Colonic mucosa (tissue), 4 donors: ENCODE results near the gene ANO2. TPM values are rescaled to one million over a fixed set of nuclear protein-coding genes. Genes with fewer than 3 reads are reported as not detected.

Experiments used
- DNase-seq: peaks from one replicate; pipeline ENCODE4 v3.0.0-alpha.2; 2020
- H3K27ac ChIP-seq: fragments of 200-600 bp; one replicate; pipeline ENCODE4 v1.8.0; 2021
- H3K27me3 ChIP-seq: fragments of 200-600 bp; one replicate; pipeline ENCODE4 v1.8.0; 2021
- H3K36me3 ChIP-seq: fragments of 200-600 bp; one replicate; pipeline ENCODE4 v1.8.0; 2021
- H3K4me1 ChIP-seq: fragments of 200-600 bp; one replicate; pipeline ENCODE4 v1.8.0; 2021; ENCODE audit warnings: mild to moderate bottlenecking
- H3K4me3 ChIP-seq: fragments of 200-600 bp; one replicate; pipeline ENCODE4 v1.8.0; 2021
- H3K9ac ChIP-seq, 2 donors: one replicate each; pipeline ENCODE4 v1.7.0; 2013; ENCODE audit warnings: control low read depth in 2 of 2, low read depth in 2 of 2, low read length in 2 of 2
- H3K9me3 ChIP-seq: fragments of 200-600 bp; one replicate; pipeline ENCODE4 v1.8.0; 2021
- intact Hi-C: fragments of 100-400 bp; cut with DNase I; formaldehyde crosslinking; loops from one replicate; pipeline ENCODE4 v1.14.1; 2022
- total RNA-seq, 2 donors: library from RNA; stranded (reverse); fragmentation: NEBNext Ultra II Directional in 1 of 2; extraction: Animal tissue kit (Norgen Biotek cat#: 25700) in 1 of 2; gene quantifications; one replicate each; pipeline ENCODE4 v1.2.1, GENCODE V29; 2021
- TF ChIP-seq, protein P1 (sequence below): fragments of 200-600 bp; IDR thresholded peaks from one replicate; pipeline ENCODE4 v1.8.0; 2022; ENCODE audit warnings: antibody characterized with exemption, mild to moderate bottlenecking
- donor health status: healthy.
- donor health status: DM: no; HTN: no; CAD: no.
- donor health status: DM: no; HTN: no; CAD: no.

ANO2 gene
- total RNA-seq, 2 donors from 2014 or later, result 1.1 to 2.2 TPM

DNA sequence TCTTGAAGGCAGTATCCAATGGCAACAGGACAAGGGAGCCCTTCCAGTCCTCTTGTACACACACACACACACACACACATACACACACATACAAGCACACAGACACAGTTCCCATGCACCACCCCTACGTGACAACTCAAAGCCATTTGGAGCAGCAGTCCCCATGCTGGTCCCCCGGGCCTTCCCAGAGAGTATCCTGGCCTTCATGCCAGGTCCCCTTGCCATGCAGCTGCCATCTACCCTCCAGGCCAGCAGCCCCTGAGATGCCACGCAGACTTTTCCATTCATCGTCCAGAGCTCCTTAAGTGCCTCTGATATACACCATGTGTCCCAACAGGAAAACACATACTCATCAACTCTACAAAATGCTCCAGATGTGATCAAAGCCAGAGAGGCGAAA, 159.5 kb downstream of the ANO2 start:
- no peak for DNase-seq
- Histone ChIP-seq H3K27ac (no peak overlapping the region), H3K4me1 (no peaks in the 10 kb centered on the region), H3K4me3 (no peak overlapping the region), H3K9ac (no peak overlapping the region), H3K27me3 (no peaks in the 10 kb centered on the region), H3K36me3 (no peaks in the 10 kb centered on the region), H3K9me3 (no peaks in the 10 kb centered on the region)
- TF ChIP-seq, protein P1, sequence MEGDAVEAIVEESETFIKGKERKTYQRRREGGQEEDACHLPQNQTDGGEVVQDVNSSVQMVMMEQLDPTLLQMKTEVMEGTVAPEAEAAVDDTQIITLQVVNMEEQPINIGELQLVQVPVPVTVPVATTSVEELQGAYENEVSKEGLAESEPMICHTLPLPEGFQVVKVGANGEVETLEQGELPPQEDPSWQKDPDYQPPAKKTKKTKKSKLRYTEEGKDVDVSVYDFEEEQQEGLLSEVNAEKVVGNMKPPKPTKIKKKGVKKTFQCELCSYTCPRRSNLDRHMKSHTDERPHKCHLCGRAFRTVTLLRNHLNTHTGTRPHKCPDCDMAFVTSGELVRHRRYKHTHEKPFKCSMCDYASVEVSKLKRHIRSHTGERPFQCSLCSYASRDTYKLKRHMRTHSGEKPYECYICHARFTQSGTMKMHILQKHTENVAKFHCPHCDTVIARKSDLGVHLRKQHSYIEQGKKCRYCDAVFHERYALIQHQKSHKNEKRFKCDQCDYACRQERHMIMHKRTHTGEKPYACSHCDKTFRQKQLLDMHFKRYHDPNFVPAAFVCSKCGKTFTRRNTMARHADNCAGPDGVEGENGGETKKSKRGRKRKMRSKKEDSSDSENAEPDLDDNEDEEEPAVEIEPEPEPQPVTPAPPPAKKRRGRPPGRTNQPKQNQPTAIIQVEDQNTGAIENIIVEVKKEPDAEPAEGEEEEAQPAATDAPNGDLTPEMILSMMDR, result no peak
- intact Hi-C loops, result no loop called here

DNA sequence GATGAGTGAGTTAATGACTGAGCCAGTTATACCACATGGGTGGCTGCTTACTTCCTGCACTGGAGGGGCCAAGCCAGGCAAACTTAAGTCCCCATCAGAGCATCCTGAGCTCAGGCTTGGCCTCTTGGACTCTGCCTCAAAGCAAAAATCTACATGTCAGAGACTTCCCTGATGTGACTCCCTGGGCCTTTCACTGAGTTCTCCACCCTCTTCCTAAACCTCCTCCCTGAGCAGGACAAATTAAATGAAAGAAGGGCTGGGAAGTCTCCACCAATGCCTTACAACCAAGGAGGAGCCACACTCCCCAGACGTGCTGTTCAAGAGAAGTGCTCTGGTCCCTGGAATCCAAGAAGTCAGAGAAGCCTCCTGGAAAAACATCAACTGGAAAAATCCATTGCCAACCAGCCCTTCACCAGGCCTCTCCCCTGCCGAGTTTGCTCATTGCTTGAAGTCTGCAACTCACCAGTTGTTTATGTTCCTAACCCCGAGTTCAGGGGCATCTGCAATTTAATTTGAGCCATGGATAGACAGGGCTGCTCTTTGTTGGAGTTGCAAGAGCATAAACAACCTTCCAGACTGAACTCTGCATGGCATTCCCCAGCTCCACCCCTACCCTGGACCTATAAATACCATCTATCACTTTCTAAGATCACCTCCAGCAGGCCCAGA, 160.5 kb downstream of the ANO2 start:
- no peak for DNase-seq
- Histone ChIP-seq H3K36me3 (no peaks in the 10 kb centered on the region), H3K27me3 (no peaks in the 10 kb centered on the region), H3K9ac (no peak overlapping the region), H3K4me1 (no peaks in the 10 kb centered on the region), H3K27ac (no peak overlapping the region), H3K4me3 (no peak overlapping the region), H3K9me3 (no peaks in the 10 kb centered on the region)
- TF ChIP-seq, protein P1, result no peak
- intact Hi-C loops, result no loop called here

DNA sequence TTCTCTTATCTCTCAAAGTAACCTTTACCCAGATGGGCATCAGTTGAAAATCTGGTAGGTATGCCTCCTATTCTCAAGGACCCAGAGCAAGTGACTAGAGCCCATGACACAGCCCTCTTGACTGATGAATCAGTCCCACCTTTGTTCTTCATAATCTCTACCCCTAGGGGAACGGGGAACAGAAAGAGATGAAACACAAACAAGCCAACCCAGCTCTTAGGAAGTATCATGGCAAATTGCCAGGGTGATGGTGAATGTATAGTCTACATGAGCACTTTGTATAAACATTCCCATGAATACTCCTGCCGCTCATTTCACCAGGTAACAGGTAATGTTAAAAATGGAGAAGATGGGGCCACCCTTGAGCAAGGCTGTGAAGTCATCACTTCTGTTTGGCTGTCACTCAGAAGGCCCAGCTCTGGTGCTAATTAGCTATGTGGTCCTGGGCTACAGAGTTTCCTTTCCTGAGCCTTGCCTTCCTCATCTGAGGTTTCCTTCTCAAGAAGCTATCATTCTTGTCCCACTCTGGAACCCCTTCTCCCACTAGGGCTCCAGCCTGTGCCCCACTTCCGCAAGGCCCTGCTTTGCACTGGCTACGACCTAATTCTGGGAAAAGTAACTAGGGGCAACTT, 161.7 kb downstream of the ANO2 start:
- Histone ChIP-seq H3K9me3 (no peaks in the 10 kb centered on the region), H3K27ac (no peak overlapping the region), H3K36me3 (no peaks in the 10 kb centered on the region), H3K9ac (no peak overlapping the region), H3K27me3 (no peaks in the 10 kb centered on the region), H3K4me1 (no peaks in the 10 kb centered on the region), H3K4me3 (no peak overlapping the region)
- TF ChIP-seq, protein P1, result no peak
- intact Hi-C loops, result no loop called here
- DNase-seq, result no peak

- Histone ChIP-seq H3K36me3 (no peaks in the 10 kb centered on the region), H3K4me1 (no peaks in the 10 kb centered on the region), H3K27me3 (no peaks in the 10 kb centered on the region), H3K9ac (no peak overlapping the region), H3K4me3 (no peak overlapping the region), H3K9me3 (no peaks in the 10 kb centered on the region), H3K27ac (no peak overlapping the region)
- no peak for DNase-seq
- intact Hi-C loops, result no loop called here
- TF ChIP-seq, protein P1, result no peak
Observed at GRCh38 chr12:5780536-5780935, 164.5 kb downstream of the ANO2 start.

DNA sequence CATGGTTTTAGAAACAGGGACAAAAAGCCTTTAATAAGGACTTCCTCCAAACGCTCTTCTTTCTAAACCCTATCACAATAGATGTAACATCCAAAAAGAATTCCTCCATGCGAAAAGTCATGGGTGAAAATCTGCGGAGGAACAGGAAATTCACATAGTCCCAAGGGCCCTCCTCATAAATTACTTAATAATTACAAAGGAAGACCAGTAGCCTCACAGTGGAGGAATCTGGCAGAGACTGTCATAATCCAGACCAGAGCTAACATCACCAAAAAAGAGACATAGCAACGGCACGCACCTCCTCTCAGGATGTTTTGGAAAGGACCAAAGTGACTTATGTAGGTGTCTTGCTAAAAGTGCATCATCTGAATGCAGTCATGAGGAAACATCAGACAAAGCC, 165.7 kb downstream of the ANO2 start:
- Histone ChIP-seq H3K4me3 (no peak overlapping the region), H3K27me3 (no peaks in the 10 kb centered on the region), H3K4me1 (no peaks in the 10 kb centered on the region), H3K27ac (no peak overlapping the region), H3K9ac (no peak overlapping the region), H3K36me3 (no peaks in the 10 kb centered on the region), H3K9me3 (no peaks in the 10 kb centered on the region)
- DNase-seq, result no peak
- intact Hi-C loops, result no loop called here
- TF ChIP-seq, protein P1, result no peak
